ENCODE data around the gene C1QB. TPM values are rescaled to one million over a fixed set of nuclear protein-coding genes. Genes with fewer than 3 reads are reported as not detected.

C1QB gene
- total RNA-seq, 2 experiments from 2014 or later, result not detected

DNA sequence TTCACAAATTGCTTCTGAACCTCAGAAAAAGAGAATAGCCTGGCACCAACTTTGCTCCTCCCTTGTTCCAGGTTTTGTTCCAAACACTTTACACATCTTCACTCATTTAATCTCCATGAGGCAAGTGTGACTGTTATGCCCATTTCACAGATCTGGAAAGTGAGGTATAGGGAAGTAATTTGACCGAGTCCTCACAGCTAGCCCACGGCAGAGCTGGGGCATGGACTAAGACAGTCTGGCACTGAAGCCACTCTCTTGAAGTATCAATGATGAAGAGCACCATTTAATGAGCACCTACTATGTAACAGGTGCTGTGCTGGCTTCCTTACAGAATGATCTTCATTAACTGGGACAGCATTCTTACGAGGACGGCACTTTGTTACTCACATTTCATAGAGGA, 19.0 kb downstream of the C1QB start:
- no peaks in the 10 kb centered on the region for H4K20me1 ChIP-seq (ENCODE audit: insufficient read depth, low read length)
- H3K27ac ChIP-seq (ENCODE audit: low read depth, low read length, poor library complexity, severe bottlenecking), result no peak overlapping the region
- BruUV-seq (replicated peaks), result no TSS peak
- H3K4me3 ChIP-seq (ENCODE audit: low read depth, low read length, poor library complexity, severe bottlenecking), result no peak overlapping the region
- DNase-seq (ENCODE audit: low spot score), result no peak
- no peaks in the 10 kb centered on the region for H3K9me2 ChIP-seq (ENCODE audit: insufficient read depth, low read length)
- no peak overlapping the region for H3K4me2 ChIP-seq (ENCODE audit: low read length)
- H2AFZ ChIP-seq (ENCODE audit: low read length), result no peak overlapping the region
- intact Hi-C loops (cut with micrococcal nuclease; ENCODE audit: unreplicated experiment), result no loop called here
- no peaks in the 10 kb centered on the region for H3K36me3 ChIP-seq (ENCODE audit: insufficient read depth, low read length)
- H3K9me3 ChIP-seq (ENCODE audit: low read length), result no peaks in the 10 kb centered on the region
- no peak for TF ChIP-seq EZH2phosphoT487 (IDR thresholded peaks at IDR 0.05; ENCODE audit: borderline replicate concordance, low read depth, low read length)
- TF ChIP-seq, protein P1, sequence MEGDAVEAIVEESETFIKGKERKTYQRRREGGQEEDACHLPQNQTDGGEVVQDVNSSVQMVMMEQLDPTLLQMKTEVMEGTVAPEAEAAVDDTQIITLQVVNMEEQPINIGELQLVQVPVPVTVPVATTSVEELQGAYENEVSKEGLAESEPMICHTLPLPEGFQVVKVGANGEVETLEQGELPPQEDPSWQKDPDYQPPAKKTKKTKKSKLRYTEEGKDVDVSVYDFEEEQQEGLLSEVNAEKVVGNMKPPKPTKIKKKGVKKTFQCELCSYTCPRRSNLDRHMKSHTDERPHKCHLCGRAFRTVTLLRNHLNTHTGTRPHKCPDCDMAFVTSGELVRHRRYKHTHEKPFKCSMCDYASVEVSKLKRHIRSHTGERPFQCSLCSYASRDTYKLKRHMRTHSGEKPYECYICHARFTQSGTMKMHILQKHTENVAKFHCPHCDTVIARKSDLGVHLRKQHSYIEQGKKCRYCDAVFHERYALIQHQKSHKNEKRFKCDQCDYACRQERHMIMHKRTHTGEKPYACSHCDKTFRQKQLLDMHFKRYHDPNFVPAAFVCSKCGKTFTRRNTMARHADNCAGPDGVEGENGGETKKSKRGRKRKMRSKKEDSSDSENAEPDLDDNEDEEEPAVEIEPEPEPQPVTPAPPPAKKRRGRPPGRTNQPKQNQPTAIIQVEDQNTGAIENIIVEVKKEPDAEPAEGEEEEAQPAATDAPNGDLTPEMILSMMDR (conservative IDR thresholded peaks at IDR 0.05; ENCODE audit: low read length), result no peak
- H3K79me2 ChIP-seq (ENCODE audit: insufficient read depth, low read depth, low read length), result no peaks in the 10 kb centered on the region
- ChIA-PET CTCF (ENCODE audit: unreplicated experiment) (no interaction called here), POLR2A (no interaction called here)
- no peaks in the 10 kb centered on the region for H3K4me1 ChIP-seq (ENCODE audit: insufficient read depth, low read length, poor library complexity, severe bottlenecking)

DNA sequence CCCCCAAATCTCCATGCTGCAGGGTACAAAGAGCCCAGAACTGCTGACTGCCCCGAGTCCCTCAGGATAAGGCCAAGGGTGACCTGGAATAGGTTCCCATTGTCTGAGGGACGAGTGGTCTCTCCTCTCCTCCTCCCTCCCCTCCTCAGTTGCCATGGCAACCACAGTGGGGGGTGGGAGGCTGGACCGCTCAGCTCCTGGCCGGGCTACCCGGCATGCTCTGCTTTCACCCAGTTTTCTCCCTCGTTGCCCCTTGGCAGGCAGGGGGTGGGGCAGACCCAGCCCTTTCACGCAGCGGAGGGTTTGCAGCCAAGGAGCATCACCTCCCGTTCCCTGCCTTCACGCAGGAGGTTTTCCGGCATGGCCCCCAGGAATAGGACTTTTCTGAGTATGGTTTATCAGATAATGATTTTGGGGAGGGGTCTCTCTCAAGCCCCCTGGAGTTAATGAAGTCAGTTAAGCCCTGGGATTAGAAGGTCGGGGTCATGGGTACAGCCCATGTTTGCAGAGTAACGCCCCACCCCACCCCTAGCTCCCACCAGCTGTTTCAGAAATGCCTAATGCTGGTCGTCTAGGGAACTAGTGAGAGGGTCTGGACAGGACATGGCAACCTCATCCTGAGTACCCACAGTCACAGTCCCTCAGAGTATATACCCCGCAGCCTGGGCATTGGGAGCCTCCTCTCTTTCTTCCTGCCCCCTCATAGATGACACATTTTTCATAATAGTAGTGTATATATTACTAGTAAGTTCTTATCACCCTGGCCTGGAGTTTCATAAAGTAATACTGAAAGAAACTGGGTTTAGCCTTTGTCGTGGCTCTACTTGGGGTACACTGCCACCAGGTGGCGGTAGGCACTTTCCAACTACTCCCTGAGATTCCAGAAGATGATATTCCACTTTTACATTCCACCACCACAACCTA, 20.7 kb downstream of the C1QB start:
- BruUV-seq (replicated peaks), result no TSS peak
- POLR2A ChIA-PET, result no interaction called here
- peak; percentile 36 for DNase-seq (ENCODE audit: low spot score)

More for the DNA sequence above, 20.7 kb downstream of the C1QB start:
- intact Hi-C loops (cut with micrococcal nuclease; ENCODE audit: unreplicated experiment), result loop anchor here (1.0 kb wide), 2 partner anchors 216 to 257 kb away; no protein-coding TSS in a partner anchor
- Histone ChIP-seq H3K9me2 (ENCODE audit: insufficient read depth, low read length) (no peaks in the 10 kb centered on the region), H3K4me3 (ENCODE audit: low read depth, low read length, poor library complexity, severe bottlenecking) (no peak overlapping the region), H3K79me2 (ENCODE audit: insufficient read depth, low read depth, low read length) (no peaks in the 10 kb centered on the region), H3K4me1 (ENCODE audit: insufficient read depth, low read length, poor library complexity, severe bottlenecking) (no peaks in the 10 kb centered on the region), H2AFZ (ENCODE audit: low read length) (no peak overlapping the region), H3K4me2 (ENCODE audit: low read length) (no peak overlapping the region), H3K36me3 (ENCODE audit: insufficient read depth, low read length) (no peaks in the 10 kb centered on the region), H4K20me1 (ENCODE audit: insufficient read depth, low read length) (no peaks in the 10 kb centered on the region), H3K9me3 (ENCODE audit: low read length) (no peaks in the 10 kb centered on the region), H3K27ac (ENCODE audit: low read depth, low read length, poor library complexity, severe bottlenecking) (no peak overlapping the region)
- CTCF ChIA-PET (ENCODE audit: unreplicated experiment), result interaction anchor here (0.6 kb wide), 1 partner anchor 8 kb away, joined by 3 read pairs; no protein-coding TSS in a partner anchor
- TF ChIP-seq, protein P1 (conservative IDR thresholded peaks at IDR 0.05; ENCODE audit: low read length), result peak; percentile 94
- no peak for TF ChIP-seq EZH2phosphoT487 (IDR thresholded peaks at IDR 0.05; ENCODE audit: borderline replicate concordance, low read depth, low read length)

All from OCI-LY7 (cell line).